ENCODE data around the gene CD55. TPM values are rescaled to one million over a fixed set of nuclear protein-coding genes. Genes with fewer than 3 reads are reported as not detected.

The CD55 gene
- total RNA-seq, 1 experiment from 2014 or later = 17.3 TPM

GRCh38 chr1:207407655-207408260 lies 86.3 kb downstream of the CD55 start:
- H3K4me1 Mint-ChIP-seq = no peaks in the 10 kb centered on the region
- DNase-seq = no peak
- no peaks in the 10 kb centered on the region; a peak in 1 of 5 replicates for H3K9me3 Mint-ChIP-seq
- Histone ChIP-seq H3K27me3 (ENCODE audit: insufficient read depth, low read length) (no peaks in the 10 kb centered on the region), H4K5ac (ENCODE audit: insufficient read length, low read depth, low read length) (no peak overlapping the region), H2BK20ac (ENCODE audit: low read depth, low read length, poor library complexity, severe bottlenecking) (no peak overlapping the region), H2BK15ac (ENCODE audit: low read depth, low read length) (no peak overlapping the region), H3K4me1 (ENCODE audit: insufficient read depth, low read length) (no peaks in the 10 kb centered on the region), H2BK5ac (ENCODE audit: insufficient read length, low read length) (no peak overlapping the region), H3K23me2 (ENCODE audit: insufficient read length, low read depth, low read length, poor library complexity, severe bottlenecking) (no peaks in the 10 kb centered on the region), H3K4me2 (ENCODE audit: insufficient read depth, insufficient read length, low read length) (no peak overlapping the region), H2BK120ac (ENCODE audit: low read depth, low read length, poor library complexity, severe bottlenecking) (no peak overlapping the region), H3T11ph (ENCODE audit: low read length) (no peak overlapping the region), H4K20me1 (ENCODE audit: control insufficient read depth, insufficient read depth, insufficient read length) (no peaks in the 10 kb centered on the region), H3K4ac (ENCODE audit: low read depth, low read length) (no peak overlapping the region), H3K79me2 (ENCODE audit: insufficient read depth, low read length) (no peaks in the 10 kb centered on the region), H3K56ac (ENCODE audit: insufficient read length, low read depth, low read length) (no peak overlapping the region), H4K91ac (ENCODE audit: insufficient read length, low read depth, low read length) (no peak overlapping the region), H2AK5ac (ENCODE audit: insufficient read length, low read length) (no peak overlapping the region), H2AFZ (ENCODE audit: low read length) (no peak overlapping the region), H3K9me3 (ENCODE audit: control insufficient read depth, low read depth, low read length) (no peaks in the 10 kb centered on the region), H3K27ac (ENCODE audit: insufficient read length, low read depth, low read length) (no peak overlapping the region), H3K9ac (ENCODE audit: extremely low read depth, insufficient read length, low read length) (no peak overlapping the region), H2BK12ac (ENCODE audit: insufficient read length, low read depth, low read length) (no peak overlapping the region), H3K14ac (ENCODE audit: insufficient read depth, low read length) (no peak overlapping the region), H3K79me1 (ENCODE audit: insufficient read depth, low read depth, low read length, poor library complexity, severe bottlenecking) (no peaks in the 10 kb centered on the region), H3K23ac (ENCODE audit: insufficient read length, low read depth, low read length) (no peak overlapping the region), H4K8ac (replicated peaks; ENCODE audit: insufficient read length, low read depth, low read length) (no peak overlapping the region), H3K18ac (ENCODE audit: insufficient read length, low read depth, low read length) (no peak overlapping the region)
- peaks cover 2% of the 10 kb centered on the region for H3K27me3 Mint-ChIP-seq (ENCODE audit: low read depth)
- H3K36me3 Mint-ChIP-seq (ENCODE audit: insufficient read depth in 1 of 3, low read depth in 3 of 3) = no peaks in the 10 kb centered on the region
- no peak overlapping the region for H3K4me3 Mint-ChIP-seq
- no peak for TF ChIP-seq CTCF (conservative IDR thresholded peaks at IDR 0.05)
- WGBS (ENCODE audit: extremely low coverage, insufficient read length, low lambda C conversion rate) = no CpG with 5 or more reads among the region's 1 CpG
- H3K27ac Mint-ChIP-seq = no peak overlapping the region

Other genes starting within 250 kb of the CD55 start
- not detected in 2 replicates for gene C4BPB, start 232.8 kb upstream of the CD55 start, total RNA-seq (2021)
- not detected in 2 replicates for gene C4BPA, start 217.4 kb upstream of the CD55 start, total RNA-seq (2021)
- gene CR2, start 132.7 kb downstream of the CD55 start, total RNA-seq (2021) = 1.3 and 1.8 TPM in 2 replicates
- gene CR1, start 174.5 kb downstream of the CD55 start, total RNA-seq (2021) = 0.02 and 0.04 TPM in 2 replicates